ENCODE measurements around the gene CELSR2.

Gene CELSR2

DNA sequence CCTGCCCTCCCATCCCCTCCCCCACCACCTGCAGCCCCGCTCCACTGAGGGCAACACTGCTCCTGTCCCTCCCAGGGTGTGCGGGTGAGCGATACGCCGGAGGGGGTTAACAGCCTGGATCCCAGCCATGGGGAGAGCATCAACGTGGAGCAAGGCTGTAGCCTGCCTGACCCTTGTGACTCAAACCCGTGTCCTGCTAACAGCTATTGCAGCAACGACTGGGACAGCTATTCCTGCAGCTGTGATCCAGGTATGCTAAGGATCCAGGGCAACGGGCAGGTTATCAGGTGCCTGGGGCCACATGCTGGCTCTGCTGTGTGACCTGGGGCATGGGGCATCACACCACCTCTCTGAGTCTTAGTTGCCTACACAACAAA is 15.0 kb downstream of the CELSR2 start (continued):
- no peak for TF ChIP-seq SCRT2 (tag by site-specific recombination; IDR thresholded peaks at IDR 0.05)

GRCh38 chr1:109265016-109265415 is 15.7 kb downstream of the CELSR2 start:
- no peak overlapping the region for H3K27ac ChIP-seq (ENCODE audit: extremely low read depth, low read depth, low read length)

DNA sequence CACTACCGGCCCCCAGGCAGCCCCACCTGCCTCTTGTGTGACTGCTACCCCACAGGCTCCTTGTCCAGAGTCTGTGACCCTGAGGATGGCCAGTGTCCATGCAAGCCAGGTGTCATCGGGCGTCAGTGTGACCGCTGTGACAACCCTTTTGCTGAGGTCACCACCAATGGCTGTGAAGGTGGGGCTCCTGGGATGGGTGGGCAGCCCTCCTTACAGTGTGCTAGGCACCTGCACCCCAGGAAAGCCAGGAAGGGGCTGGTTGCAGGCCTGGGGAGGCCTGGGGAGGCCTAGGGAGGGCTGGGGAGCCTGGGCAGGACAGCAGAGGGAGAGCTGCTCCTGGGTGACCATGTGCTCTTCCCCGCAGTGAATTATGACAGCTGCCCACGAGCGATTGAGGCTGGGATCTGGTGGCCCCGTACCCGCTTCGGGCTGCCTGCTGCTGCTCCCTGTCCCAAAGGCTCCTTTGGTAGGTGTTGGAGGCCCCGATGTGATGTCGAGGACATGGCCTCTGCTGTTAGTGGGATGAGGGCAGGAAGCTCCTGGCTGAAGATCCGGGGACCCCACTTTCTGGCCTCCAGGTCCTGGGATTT is 16.5 kb downstream of the CELSR2 start:
- H3K4me3 ChIP-seq (ENCODE audit: low read depth, low read length) = no peak overlapping the region
- H3K27ac ChIP-seq (ENCODE audit: extremely low read depth, low read depth, low read length) = no peak overlapping the region
- POLR2A ChIA-PET = no interaction called here
- CTCF ChIA-PET = interaction anchor here (0.6 to 4.5 kb wide), 5 partner anchors 11 to 266 kb away, joined by 3 to 42 read pairs (median 3); partner anchors contain the start of gene SORT1
- no peaks in the 10 kb centered on the region for H3K4me1 ChIP-seq (ENCODE audit: control insufficient read depth, insufficient read depth, low read length)
- TF ChIP-seq ZNF488 (tag by site-specific recombination; IDR thresholded peaks at IDR 0.05) = no peak
- no peak for TF ChIP-seq SETDB1 (IDR thresholded peaks at IDR 0.05; ENCODE audit: insufficient read length, low read length)
- no peak for TF ChIP-seq ZNF449 (tag by site-specific recombination; IDR thresholded peaks at IDR 0.05)
- TF ChIP-seq ZXDB (tag by site-specific recombination; IDR thresholded peaks at IDR 0.05) = no peak
- no peak for TF ChIP-seq ZNF555 (tag by site-specific recombination; conservative IDR thresholded peaks at IDR 0.05)
- TF ChIP-seq, protein P1, sequence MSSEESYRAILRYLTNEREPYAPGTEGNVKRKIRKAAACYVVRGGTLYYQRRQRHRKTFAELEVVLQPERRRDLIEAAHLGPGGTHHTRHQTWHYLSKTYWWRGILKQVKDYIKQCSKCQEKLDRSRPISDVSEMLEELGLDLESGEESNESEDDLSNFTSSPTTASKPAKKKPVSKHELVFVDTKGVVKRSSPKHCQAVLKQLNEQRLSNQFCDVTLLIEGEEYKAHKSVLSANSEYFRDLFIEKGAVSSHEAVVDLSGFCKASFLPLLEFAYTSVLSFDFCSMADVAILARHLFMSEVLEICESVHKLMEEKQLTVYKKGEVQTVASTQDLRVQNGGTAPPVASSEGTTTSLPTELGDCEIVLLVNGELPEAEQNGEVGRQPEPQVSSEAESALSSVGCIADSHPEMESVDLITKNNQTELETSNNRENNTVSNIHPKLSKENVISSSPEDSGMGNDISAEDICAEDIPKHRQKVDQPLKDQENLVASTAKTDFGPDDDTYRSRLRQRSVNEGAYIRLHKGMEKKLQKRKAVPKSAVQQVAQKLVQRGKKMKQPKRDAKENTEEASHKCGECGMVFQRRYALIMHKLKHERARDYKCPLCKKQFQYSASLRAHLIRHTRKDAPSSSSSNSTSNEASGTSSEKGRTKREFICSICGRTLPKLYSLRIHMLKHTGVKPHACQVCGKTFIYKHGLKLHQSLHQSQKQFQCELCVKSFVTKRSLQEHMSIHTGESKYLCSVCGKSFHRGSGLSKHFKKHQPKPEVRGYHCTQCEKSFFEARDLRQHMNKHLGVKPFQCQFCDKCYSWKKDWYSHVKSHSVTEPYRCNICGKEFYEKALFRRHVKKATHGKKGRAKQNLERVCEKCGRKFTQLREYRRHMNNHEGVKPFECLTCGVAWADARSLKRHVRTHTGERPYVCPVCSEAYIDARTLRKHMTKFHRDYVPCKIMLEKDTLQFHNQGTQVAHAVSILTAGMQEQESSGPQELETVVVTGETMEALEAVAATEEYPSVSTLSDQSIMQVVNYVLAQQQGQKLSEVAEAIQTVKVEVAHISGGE (tag by site-specific recombination; conservative IDR thresholded peaks at IDR 0.05; ENCODE audit: low read depth) = no peak
- TF ChIP-seq INSM2 (tag by site-specific recombination; IDR thresholded peaks at IDR 0.05) = no peak
- H3K36me3 ChIP-seq (ENCODE audit: control insufficient read depth in 2 of 2, insufficient read depth in 1 of 2, low read length in 2 of 2) = peaks cover 0 to 94% of the 10 kb centered on the region in 2 experiments; a peak in 1 of 3 replicates
- no peaks in the 10 kb centered on the region for H3K9me3 ChIP-seq (ENCODE audit: control insufficient read depth, insufficient read depth, low read depth, low read length)

More at GRCh38 chr1:109265016-109265415, 15.7 kb downstream of the CELSR2 start:
- H3K4me3 ChIP-seq (ENCODE audit: low read depth, low read length) = no peak overlapping the region
- H3K9me3 ChIP-seq (ENCODE audit: control insufficient read depth, insufficient read depth, low read depth, low read length) = no peaks in the 10 kb centered on the region
- CTCF ChIA-PET = interaction anchor here (0.9 to 4.5 kb wide), 6 partner anchors 10 to 267 kb away, joined by 3 to 42 read pairs (median 4); partner anchors contain the start of gene SORT1
- H3K4me1 ChIP-seq (ENCODE audit: control insufficient read depth, insufficient read depth, low read length) = no peaks in the 10 kb centered on the region
- POLR2A ChIA-PET = no interaction called here
- no peak for TF ChIP-seq IKZF3 (tag by site-specific recombination; IDR thresholded peaks at IDR 0.05)
- no peak for TF ChIP-seq ZNF174 (tag by site-specific recombination; IDR thresholded peaks at IDR 0.05)
- TF ChIP-seq, protein P2, sequence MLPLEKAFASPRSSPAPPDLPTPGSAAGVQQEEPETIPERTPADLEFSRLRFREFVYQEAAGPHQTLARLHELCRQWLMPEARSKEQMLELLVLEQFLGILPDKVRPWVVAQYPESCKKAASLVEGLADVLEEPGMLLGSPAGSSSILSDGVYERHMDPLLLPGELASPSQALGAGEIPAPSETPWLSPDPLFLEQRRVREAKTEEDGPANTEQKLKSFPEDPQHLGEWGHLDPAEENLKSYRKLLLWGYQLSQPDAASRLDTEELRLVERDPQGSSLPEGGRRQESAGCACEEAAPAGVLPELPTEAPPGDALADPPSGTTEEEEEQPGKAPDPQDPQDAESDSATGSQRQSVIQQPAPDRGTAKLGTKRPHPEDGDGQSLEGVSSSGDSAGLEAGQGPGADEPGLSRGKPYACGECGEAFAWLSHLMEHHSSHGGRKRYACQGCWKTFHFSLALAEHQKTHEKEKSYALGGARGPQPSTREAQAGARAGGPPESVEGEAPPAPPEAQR (tag by site-specific recombination; IDR thresholded peaks at IDR 0.05) = no peak
- TF ChIP-seq KLF8 (tag by site-specific recombination; IDR thresholded peaks at IDR 0.05) = no peak
- TF ChIP-seq ZNF621 (tag by site-specific recombination; IDR thresholded peaks at IDR 0.05) = no peak
- no peak for TF ChIP-seq FEZF1 (tag by site-specific recombination; IDR thresholded peaks at IDR 0.05)
- TF ChIP-seq ZNF501 (tag by site-specific recombination; IDR thresholded peaks at IDR 0.05) = no peak
- TF ChIP-seq ZNF549 (tag by site-specific recombination; IDR thresholded peaks at IDR 0.05) = no peak
- H3K36me3 ChIP-seq (ENCODE audit: control insufficient read depth in 2 of 2, insufficient read depth in 1 of 2, low read length in 2 of 2) = peaks cover 0 to 92% of the 10 kb centered on the region in 2 experiments; a peak in 1 of 3 replicates
